ENCODE measurements around the gene TBC1D22A.

TBC1D22A gene

DNA sequence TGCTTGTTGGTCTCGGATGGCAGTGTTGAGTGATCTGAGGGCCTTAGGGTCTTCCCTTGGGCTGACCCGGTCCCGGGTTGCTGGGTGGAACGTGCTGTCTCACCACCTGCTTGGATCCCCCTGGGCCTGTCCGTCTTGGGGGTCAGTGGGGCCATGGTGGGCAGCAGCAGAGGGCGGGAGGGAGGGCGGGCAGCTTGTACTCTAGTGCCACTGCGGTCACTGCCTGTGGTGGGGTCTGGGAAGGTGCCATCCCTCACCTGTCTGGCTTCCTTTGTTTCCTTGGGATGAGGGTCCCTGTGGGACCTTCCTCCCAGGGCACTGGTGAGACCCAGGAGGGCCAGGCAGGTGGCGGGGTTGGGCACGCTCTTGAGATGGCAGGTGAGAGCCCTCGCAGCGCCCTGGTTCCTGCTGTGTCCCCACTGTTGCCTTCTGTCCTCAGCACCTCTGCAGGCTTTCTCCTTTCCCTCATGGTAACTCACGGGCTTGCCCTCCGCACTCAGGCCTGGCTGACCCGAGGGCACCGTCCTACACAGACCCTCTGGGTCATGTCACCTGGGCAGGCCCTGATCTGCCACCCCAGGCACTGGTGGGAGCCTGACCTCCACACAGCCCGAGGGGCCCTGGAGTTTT is 34.2 kb downstream of the TBC1D22A start:
- DNase-seq: no peak

GRCh38 chr22:46797355-46797754 is 34.9 kb downstream of the TBC1D22A start:
- no peak for DNase-seq

GRCh38 chr22:46798041-46798365 is 35.6 kb downstream of the TBC1D22A start:
- no peak for DNase-seq

DNA sequence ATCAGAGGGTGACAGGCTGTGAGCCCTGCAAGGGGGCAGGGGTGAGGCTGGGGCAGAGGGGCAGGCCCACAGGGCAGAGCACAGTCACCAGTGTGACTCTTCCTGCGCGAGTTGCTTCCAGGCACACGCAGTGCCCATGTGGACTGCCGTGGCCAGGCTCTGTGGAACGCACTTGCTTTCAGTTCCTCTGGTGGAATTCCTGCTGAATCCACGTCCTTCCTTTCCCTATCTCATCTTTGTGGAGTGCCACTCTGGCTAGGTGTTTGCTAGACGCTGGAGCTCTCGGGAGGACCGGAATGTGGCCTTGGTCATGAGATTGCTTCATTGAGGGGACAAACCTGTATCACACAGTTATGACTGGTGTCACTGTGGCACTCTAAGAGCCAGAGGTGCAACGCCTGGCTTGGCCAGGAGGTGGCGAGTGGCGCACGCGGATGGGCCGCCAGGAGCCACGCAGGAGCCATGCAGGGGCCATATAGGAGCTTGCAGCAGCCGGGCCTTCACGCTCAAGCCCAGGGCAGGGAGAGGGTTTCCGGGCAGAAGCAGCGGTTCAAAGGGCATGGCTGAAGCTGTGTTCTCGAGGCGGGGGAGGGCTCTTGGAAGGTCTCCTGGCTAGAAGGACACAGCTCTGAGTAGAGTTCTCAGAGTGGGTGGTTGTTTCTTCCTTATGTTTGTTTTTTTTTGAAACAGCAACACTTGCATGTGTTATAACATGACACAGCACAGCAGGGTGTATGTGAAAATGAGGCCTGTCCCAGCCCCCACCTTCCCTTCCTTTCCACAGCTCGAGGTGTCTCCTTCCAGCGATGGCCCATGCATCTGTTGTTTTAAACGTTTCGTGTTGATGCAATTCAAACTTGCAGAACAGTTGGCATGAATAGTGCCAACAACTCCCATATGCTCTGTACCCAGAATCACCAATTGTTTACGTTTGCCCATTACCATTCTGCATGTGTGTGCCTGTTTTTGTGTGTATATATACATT is 36.2 kb downstream of the TBC1D22A start:
- DNase-seq: peak; percentile 82 to 86

GRCh38 chr22:46799626-46800025 is 37.2 kb downstream of the TBC1D22A start:
- DNase-seq: no peak

GRCh38 chr22:46800102-46800857 is 37.8 kb downstream of the TBC1D22A start:
- no peak for DNase-seq

GRCh38 chr22:46801331-46801811 is 38.9 kb downstream of the TBC1D22A start:
- no peak for DNase-seq

DNA sequence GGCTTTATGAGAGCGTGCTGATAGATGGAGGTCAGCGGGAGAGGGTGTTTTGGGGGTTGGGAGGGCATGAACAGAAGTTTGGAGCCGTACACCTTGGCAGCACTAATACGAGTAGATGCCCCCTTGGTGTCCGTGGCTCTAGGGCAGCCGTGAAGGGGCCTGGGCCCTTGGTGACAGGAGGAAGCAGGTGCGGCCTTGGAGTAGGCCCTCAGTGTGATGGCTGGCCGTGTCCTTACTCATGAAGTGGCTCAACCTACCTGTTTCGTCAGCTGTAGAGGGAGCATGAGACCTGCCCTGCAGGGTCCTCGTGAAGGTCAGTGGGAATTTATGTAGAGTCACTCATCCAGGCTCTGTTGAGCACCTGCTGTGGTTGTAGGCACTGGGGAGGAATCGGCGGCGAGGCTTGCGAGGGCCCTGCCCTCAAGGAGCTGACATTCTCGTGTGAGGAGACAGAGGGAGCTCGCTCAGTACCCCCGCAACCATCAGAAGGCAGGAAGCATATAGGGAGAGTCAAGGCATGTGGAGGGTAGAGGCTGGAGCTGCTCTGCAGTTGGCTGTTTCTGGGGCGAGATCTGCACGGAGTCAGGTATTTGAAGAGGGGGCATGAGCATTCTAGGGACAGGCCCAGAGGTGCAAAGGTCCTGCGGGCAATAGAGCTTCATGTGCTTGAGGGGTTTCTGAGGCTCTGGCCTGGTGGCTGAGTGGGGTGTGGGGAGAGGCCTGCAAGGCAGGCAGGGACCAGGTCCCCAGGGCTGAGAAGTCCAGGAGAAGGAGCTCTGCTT is 39.6 kb downstream of the TBC1D22A start:
- no peak for DNase-seq

DNA sequence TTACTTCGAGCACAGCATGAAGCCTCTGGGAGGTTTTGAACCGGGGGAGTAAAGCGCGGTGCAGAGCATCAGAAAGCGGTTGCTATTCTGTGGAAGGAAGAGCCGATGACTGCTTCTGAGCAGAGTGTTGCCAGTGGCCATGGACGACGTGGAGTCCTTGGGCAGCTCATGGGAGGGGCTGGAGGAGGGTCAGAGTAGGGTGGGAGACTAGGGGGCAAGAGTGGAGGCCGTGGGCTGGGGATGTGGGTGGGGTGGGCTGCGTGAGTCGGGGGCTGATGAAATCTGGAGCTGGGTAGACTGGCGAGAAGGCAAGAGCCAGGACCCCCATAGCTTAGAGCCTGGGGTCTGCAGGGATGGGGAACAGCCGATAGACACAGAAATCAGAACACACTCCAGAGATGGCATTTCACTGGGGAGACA is 40.2 kb downstream of the TBC1D22A start:
- DNase-seq: no peak

DNA sequence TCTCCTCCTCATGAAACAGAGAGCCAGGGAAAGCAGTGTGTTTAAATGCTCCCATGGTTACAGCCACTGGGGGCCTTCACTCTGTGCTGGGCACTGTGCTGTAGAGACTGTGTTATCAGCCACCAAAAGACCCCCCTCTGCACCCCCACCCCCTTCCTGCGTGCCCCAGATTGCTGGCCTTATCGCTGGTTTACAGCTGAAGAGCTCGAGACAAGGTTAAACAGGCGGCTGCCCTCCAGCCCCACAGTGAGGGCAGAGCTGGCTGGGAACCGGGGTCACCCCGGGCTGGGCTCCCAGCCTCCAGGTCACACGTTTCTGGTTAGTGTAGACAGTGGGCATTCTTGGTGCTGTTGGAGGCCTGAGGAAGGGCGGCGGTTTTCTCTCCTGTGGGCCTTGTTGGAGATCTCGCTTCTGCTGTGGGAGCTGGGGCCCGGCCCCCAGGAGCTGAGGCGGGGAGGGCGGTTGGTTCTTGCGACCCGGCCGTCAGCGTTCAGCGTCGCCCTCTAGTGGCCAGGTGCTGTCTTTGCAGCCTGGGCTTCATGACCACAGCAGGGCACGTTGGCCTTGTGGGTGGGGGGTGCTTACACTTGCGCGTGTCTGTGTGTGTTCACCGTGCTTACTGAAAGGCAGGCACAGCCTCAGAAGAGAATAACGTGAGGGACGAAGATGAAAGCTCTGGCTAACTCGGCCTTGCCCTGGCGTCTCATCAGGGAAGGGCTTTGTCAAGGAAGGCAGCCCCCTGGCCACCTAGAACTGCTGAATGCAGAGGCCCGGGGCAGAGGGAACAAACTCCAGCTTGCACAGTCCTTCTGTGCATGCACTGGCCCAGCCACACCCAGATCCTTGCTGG is 40.8 kb downstream of the TBC1D22A start:
- peak; percentile 63 to 73 for DNase-seq

GRCh38 chr22:46803936-46804335 is 41.5 kb downstream of the TBC1D22A start:
- DNase-seq: no peak

- DNase-seq: no peak
Observed at GRCh38 chr22:46806794-46807193, 44.3 kb downstream of the TBC1D22A start.

- DNase-seq: no peak
Observed at GRCh38 chr22:46807458-46807857, 45.0 kb downstream of the TBC1D22A start.

DNA sequence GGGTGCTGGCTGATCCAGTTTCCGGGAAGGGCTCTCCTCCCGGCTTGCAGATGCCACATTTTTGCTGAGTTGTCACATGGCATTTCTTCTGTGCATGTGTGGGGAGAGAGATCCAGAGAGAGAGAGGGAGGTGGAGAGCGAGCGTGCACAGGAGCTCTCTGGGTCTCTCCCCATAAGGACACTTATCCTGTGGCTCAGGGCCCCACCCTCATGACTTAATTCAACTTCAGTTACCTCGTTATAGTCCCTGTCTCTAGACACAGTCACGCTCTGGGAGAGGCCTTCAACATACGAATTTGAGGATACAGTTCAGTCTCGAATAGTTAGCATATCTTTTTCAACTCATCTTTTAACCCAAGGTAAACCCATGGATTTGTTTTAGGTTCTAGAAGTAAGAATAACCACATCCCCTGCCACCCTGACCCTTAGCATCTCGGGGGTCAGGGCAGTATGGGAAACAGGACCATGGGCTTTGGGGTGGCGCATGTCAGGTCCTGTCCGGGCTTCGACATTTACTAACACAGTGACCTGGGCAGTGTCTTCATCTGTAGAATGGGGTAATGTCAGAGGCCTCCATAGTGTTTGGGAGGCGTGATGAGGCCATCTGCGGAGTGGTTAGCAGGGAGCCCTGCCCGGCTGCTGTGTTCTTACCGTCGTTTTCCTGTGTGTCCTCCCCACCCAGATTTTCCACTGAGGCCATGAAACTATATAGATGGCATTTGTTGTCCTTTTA is 46.9 kb downstream of the TBC1D22A start:
- no peak for DNase-seq

- DNase-seq: no peak
Observed at GRCh38 chr22:46810856-46811786, 48.7 kb downstream of the TBC1D22A start.

DNA sequence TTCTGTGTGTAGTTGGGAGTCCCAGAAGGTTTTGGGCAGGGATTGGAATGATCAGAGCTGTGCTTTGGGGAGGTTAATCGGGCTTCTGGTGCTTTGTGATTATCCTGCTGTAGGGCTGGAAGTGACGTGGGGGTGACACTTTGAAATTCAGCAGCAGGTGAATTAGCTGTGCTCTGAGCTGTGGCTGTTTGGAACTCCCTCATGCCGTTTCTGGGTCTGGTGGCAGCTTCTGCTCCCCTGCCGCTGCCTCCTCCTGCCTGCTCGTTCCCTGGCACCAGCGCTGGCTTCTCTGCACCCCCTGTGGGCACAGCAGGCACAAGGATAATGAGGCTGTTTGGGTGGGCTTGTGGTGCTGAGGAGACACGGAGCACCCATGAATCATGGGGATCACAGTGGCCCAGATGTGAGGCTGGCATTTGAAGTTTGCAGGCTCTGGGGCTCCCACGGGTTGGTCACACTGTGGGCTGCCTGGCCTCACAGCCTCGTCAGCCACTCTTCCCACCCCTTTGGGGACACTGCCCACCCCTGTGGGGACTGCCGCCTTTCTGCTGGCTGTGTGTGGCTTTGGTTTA is 49.7 kb downstream of the TBC1D22A start:
- no peak for DNase-seq

- no peak for DNase-seq
Observed at GRCh38 chr22:46812788-46813187, 50.3 kb downstream of the TBC1D22A start.

DNA sequence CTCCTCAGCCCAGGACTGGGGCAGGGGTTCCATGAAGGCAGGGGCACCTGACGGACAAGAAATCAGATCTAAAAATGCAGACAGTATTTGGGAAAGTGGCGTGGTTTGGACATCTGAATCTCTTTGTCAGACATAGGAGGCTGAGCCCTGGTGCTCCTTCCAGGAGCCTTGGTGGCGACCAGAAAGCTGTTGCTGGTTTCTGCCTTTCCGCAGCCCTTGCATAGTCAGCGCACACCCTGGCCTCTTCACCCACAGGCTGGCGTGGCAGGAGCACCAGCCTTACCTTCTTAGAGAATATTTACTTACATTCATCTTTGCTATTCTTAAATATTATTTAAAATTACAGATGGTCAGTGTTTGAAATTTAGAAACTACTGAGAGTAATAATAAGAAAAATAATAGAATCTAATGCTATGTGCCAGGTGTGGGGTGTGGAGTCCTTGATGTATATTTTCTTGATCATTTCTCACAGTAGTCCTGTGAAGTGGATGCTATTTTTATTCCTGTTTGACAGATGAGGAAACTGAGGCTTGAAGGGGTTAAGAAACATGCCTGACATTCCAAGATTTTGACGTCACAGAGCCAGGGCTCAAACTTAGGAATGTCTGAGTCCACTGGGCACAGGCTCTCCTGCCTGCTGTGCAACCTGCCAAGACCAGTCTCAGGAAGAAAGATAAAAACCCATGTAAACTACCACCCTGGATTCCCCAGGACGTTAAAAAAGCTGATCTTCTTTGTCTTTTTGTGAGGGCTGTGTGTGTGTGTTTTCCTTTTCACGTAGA is 51.6 kb downstream of the TBC1D22A start:
- no peak for DNase-seq
